ENCODE results near the gene RGS19.

DNA sequence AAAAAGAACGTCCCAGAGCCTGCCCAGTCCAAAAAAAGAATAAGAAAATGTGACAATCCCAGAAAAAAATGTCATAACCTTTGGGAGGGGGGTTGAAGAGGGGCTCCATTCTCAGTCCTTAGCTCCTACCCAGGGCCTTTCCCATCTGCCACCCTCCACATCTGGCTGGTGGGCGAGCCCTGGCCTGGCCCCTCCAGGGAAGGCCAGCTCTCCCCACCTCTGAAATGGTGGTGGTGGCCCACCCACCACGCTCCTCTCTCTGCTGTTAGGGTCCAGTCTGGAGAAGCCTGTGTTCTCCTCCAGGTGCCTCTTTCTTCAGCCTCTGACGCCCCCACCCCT is 415 bp downstream of the RGS19 start:
- TF ChIP-seq CTCF (conservative IDR thresholded peaks at IDR 0.05; ENCODE audit: low read depth, low read length) (no peak), EZH2 (IDR thresholded peaks at IDR 0.05; ENCODE audit: borderline replicate concordance, low read depth, low read length, poor library complexity, severe bottlenecking) (no peak)
